GM12872 (cell line): ENCODE results near the gene RHOH.

Source experiments
- TF ChIP-seq, protein P1 (sequence below): IDR thresholded peaks from 3 replicates; pipeline ENCODE4 v1.5.1; 2011; ENCODE audit warnings: low read depth, mild to moderate bottlenecking, low read length, moderate library complexity; ENCODE audit not compliant: insufficient read depth

The RHOH gene

GRCh38 chr4:40190019-40190418 is 6.8 kb upstream of the RHOH start:
- TF ChIP-seq, protein P1, sequence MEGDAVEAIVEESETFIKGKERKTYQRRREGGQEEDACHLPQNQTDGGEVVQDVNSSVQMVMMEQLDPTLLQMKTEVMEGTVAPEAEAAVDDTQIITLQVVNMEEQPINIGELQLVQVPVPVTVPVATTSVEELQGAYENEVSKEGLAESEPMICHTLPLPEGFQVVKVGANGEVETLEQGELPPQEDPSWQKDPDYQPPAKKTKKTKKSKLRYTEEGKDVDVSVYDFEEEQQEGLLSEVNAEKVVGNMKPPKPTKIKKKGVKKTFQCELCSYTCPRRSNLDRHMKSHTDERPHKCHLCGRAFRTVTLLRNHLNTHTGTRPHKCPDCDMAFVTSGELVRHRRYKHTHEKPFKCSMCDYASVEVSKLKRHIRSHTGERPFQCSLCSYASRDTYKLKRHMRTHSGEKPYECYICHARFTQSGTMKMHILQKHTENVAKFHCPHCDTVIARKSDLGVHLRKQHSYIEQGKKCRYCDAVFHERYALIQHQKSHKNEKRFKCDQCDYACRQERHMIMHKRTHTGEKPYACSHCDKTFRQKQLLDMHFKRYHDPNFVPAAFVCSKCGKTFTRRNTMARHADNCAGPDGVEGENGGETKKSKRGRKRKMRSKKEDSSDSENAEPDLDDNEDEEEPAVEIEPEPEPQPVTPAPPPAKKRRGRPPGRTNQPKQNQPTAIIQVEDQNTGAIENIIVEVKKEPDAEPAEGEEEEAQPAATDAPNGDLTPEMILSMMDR = no peak

DNA sequence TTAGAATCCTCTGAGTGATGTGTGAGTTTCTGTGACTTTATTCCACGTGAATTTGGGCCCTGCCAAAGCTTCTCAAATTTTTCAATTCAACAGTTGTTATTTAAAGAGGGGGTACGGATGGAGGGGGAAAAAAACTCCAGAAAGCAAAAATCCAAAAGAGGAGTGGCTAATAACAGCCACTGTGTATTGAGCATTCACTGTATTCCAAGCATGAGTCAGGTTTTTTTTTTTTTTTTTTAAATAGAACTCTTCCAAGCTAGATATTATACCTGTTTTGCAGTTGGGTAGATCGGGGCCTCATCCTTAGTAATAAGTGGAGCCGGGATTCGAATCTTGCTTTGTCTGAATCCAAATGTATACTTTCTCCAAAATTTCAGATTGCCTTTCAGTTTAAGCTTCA is 6.4 kb upstream of the RHOH start:
- TF ChIP-seq, protein P1 = no peak

DNA sequence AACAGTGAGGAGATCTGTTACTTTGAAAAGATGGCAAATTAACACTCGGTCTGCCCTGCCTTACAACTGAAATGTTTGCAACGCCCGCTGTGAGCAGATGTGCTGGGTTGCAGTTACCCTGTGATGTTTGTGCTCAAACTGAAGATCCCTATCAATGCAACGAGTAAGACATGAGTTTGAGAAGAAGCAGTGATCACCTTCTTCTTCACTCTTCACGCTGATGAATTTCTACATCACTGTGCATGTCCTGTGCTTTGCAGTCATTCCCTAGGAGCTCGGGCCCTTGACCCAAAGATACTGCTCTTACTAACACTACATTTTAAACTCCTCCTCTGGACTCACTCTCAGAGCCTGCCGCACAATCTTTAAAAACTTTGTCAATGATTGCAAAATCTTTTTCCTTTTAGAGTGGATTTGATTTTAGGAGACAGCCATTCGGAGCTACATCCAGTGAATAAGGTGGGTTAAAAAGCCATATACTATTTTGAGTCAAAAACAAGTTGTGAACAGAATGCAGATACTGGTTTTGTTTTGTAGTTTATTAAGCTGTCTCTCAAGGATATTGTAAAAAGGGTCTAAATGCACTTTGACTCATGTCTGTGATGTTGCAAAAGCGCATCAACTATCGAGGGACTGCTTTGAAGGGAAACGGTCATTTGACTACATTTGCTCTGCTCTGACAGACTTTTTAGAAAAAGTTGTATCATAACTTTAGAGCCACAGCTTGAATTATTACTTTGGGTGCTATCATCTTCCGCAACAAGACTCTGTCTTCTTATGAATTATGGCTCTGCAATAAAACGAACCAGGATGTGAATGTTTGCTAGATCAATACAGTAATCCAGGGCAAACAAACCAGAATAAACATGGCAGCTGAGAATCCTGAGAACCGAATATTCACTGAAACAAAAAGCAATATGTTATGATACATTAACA is 5.7 kb upstream of the RHOH start:
- TF ChIP-seq, protein P1 = no peak

- TF ChIP-seq, protein P1 = no peak; the same call in 2 of the 3 replicates
These were observed 4.5 kb upstream of the RHOH start for GRCh38 chr4:40192114-40193015.

DNA sequence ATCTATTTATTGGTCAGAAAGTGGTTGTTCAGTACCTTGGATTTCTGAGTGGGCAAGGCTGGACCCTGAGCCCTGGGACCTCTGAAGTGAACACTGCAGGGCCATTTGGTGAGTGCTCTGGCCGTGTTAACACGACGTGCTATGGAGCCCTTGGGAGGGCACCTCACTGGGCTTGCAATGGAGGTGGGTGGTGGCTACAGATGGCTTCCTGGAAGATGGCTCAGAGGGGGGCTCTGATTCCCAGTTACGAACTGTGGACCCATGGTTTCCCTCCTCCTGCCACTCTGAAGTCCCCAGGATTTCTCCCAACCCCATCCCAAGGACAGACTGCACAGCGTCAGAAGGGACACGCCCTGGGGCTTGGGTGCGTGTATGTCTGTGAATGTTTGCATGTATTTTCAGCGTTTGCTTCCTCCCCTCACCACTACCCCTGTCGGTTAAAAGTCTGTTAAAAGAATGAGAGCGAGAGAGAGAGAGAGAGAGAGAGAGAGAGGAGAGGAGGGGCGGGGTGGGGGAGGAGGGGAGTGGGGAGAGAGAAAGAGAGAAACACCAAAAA is 3.7 kb upstream of the RHOH start:
- TF ChIP-seq, protein P1 = no peak

DNA sequence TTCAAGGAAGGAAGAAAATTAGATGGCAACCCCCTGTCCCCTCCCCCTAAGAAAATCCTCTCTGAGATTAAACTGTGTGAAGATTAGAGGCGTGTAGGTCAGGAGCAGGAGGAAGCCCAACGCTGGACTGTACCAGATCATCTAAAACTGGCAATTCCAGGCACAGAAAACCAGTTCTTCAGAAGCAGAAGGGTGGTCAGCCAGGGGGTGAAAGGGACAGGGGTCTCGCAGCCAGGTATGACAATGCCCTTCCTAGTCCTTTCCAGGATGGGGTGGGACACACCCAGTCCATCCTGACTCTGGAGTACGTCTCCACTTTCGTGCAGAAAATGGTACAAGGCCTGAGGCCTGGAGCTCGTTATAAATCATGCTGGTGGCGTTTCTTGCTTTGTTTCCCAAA is 3.3 kb upstream of the RHOH start:
- TF ChIP-seq, protein P1 = no peak
